K562 treated with DMSO at 1 percent for 48 hours (cell line): ENCODE data around the gene CERT1. TPM values are rescaled to one million over a fixed set of nuclear protein-coding genes. Genes with fewer than 3 reads are reported as not detected.

ENCODE experiments used
- total RNA-seq: library from RNA; unstranded; fragments of 300-600 nt; gene quantifications from 2 replicates; pipeline ENCODE4 v1.2.3, GENCODE V29; 2022; ENCODE audit warnings: low replicate concordance; ENCODE audit errors: extremely low read depth

Gene CERT1, protein sequence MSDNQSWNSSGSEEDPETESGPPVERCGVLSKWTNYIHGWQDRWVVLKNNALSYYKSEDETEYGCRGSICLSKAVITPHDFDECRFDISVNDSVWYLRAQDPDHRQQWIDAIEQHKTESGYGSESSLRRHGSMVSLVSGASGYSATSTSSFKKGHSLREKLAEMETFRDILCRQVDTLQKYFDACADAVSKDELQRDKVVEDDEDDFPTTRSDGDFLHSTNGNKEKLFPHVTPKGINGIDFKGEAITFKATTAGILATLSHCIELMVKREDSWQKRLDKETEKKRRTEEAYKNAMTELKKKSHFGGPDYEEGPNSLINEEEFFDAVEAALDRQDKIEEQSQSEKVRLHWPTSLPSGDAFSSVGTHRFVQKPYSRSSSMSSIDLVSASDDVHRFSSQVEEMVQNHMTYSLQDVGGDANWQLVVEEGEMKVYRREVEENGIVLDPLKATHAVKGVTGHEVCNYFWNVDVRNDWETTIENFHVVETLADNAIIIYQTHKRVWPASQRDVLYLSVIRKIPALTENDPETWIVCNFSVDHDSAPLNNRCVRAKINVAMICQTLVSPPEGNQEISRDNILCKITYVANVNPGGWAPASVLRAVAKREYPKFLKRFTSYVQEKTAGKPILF
- not detected in 2 replicates for total RNA-seq

GRCh38 chr5:75511435-75512382, at the start of gene CERT1, which contains the start of gene POLK:
Gene CERT1, minus strand, starts transcription at chr5:75511629. Its CDS starts 422 bp downstream, at chr5:75511207.
Gene POLK, plus strand, starts transcription at chr5:75511891.

DNA sequence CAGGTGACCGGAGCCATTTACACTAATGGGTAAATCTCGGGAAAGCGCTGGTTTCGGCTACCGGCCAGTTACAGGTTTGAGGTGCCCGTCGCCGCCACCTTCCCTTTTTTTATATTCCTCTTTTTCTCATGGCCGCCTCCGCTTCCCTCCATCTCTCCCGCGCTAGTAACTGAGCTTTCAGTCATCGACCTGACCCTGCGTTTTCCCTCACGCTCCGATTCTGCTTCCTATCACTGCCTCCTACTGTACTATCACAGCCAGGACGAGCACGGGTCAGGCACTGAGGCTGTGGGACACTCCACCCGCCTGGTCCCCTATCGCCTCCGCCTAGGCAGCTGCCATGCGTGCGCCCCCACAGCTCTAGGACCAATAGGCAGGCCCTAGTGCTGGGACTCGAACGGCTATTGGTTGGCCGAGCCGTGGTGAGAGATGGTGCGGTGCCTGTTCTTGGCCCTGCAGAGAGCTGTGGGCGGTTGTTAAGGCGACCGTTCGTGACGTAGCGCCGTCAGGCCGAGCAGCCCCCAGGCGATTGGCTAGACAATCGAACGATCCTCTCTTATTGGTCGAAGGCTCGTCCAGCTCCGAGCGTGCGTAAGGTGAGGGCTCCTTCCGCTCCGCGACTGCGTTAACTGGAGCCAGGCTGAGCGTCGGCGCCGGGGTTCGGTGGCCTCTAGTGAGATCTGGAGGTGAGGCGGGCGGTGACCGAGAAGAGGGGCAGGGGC, 174.7 kb downstream of the CERT1 start, which contains the start of gene HMGCR:
Gene HMGCR (plus strand): TSS at position 606 of the 722 bp plus-strand sequence. CDS start 5,386 bp downstream, outside the sequence.

Other genes with a start within 250 kb of the CERT1 start
- not detected in 2 replicates for gene HMGCR, start 174.4 kb downstream of the CERT1 start, total RNA-seq
- gene POLK, start 262 bp upstream of the CERT1 start, total RNA-seq, result not detected in 2 replicates
- gene ANKDD1B, start 99.8 kb upstream of the CERT1 start, total RNA-seq, result not detected in 2 replicates
- gene POC5, start 205.8 kb upstream of the CERT1 start, total RNA-seq, result not detected in 2 replicates